GM23338 (cell line): ENCODE results near the gene AAGAB.

Experiments
- CREB1 ChIP-seq: fragments of 250-450 bp; sonication (Bioruptor Pico); IDR thresholded peaks from 2 replicates; pipeline ENCODE4 v1.5.0; 2020; ENCODE audit warnings: low read depth, mild to moderate bottlenecking, moderate library complexity
- EZH2 ChIP-seq: fragments of 200-600 bp; sonication (generic); IDR thresholded peaks from one replicate; pipeline ENCODE4 v1.8.0; 2017; ENCODE audit warnings: antibody characterized with exemption, mild to moderate bottlenecking, low read depth; ENCODE audit not compliant: unreplicated experiment
- EZH2phosphoT487 ChIP-seq: fragments of 200-600 bp; sonication (generic); IDR thresholded peaks from one replicate; pipeline ENCODE4 v1.8.1; 2018; ENCODE audit warnings: antibody characterized with exemption; ENCODE audit not compliant: unreplicated experiment
- JUNB ChIP-seq: IDR thresholded peaks from one replicate; pipeline ENCODE4 v1.6.1; 2016; ENCODE audit warnings: antibody characterized with exemption; ENCODE audit not compliant: unreplicated experiment
- POLR2AphosphoS5 ChIP-seq: IDR thresholded peaks from 2 replicates; pipeline ENCODE4 v1.6.1; 2016; ENCODE audit warnings: antibody characterized with exemption, low read depth
- REST ChIP-seq: IDR thresholded peaks from one replicate; pipeline ENCODE4 v1.6.1; 2018; ENCODE audit warnings: antibody characterized with exemption; ENCODE audit not compliant: unreplicated experiment
- ZNF114 ChIP-seq: fragments of 250-450 bp; sonication (Bioruptor Pico); IDR thresholded peaks from 2 replicates; pipeline ENCODE4 v1.5.0; 2020; ENCODE audit warnings: mild to moderate bottlenecking, moderate library complexity
- ZNF331 ChIP-seq: fragments of 250-450 bp; sonication (Bioruptor Pico); IDR thresholded peaks from 2 replicates; pipeline ENCODE4 v1.5.0; 2020; ENCODE audit warnings: low read depth, mild to moderate bottlenecking, moderate library complexity
- ZNF462 ChIP-seq: fragments of 250-450 bp; sonication (Bioruptor Pico); IDR thresholded peaks from 2 replicates; pipeline ENCODE4 v1.5.0; 2020; ENCODE audit warnings: mild to moderate bottlenecking, moderate library complexity
- TF ChIP-seq, protein P1 (sequence below), 2 experiments: fragments of 200-600 bp in 1 of 2; sonication (generic) in 1 of 2; conservative IDR thresholded peaks; 2 replicates each; pipeline versions ENCODE4 v1.5.1 to v1.6.1; 2016 to 2017; ENCODE audit warnings: antibody characterized with exemption in 2 of 2, low read depth in 2 of 2, mild to moderate bottlenecking in 2 of 2, moderate library complexity in 1 of 2
- TF ChIP-seq, protein P2 (sequence below): IDR thresholded peaks from 2 replicates; pipeline ENCODE4 v1.6.1; 2016; ENCODE audit warnings: antibody characterized with exemption

DNA sequence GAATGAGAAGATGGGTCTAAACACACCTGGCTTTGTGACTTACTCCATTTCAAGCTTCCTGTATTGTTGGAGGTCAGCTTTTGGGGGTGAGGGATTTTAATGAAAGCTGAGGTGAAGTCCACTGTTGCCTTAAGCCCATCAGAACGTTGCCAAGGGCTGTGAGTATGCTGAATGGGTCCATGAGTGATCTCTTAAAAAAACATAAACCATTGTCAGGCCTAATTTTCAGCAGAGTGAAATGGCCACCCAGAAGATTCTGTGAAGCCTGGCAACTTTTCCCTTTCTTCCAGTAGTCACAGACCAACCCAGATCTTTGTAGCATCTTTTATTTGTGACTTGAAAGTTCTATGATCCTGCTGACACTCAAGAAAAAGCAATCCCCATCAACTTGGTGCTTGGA, 102.0 kb downstream of the AAGAB start:
- TF ChIP-seq POLR2AphosphoS5 (no peak), JUNB (no peak), EZH2 (no peak), CREB1 (CRISPR knock-in tag) (no peak), REST (no peak), EZH2phosphoT487 (no peak), ZNF331 (CRISPR knock-in tag) (no peak), ZNF114 (CRISPR knock-in tag) (no peak), ZNF462 (CRISPR knock-in tag) (no peak)
- TF ChIP-seq, protein P1, sequence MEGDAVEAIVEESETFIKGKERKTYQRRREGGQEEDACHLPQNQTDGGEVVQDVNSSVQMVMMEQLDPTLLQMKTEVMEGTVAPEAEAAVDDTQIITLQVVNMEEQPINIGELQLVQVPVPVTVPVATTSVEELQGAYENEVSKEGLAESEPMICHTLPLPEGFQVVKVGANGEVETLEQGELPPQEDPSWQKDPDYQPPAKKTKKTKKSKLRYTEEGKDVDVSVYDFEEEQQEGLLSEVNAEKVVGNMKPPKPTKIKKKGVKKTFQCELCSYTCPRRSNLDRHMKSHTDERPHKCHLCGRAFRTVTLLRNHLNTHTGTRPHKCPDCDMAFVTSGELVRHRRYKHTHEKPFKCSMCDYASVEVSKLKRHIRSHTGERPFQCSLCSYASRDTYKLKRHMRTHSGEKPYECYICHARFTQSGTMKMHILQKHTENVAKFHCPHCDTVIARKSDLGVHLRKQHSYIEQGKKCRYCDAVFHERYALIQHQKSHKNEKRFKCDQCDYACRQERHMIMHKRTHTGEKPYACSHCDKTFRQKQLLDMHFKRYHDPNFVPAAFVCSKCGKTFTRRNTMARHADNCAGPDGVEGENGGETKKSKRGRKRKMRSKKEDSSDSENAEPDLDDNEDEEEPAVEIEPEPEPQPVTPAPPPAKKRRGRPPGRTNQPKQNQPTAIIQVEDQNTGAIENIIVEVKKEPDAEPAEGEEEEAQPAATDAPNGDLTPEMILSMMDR (conservative IDR thresholded peaks at IDR 0.05; ENCODE audit: low read depth in 2 of 2), result no peak
- TF ChIP-seq, protein P2, sequence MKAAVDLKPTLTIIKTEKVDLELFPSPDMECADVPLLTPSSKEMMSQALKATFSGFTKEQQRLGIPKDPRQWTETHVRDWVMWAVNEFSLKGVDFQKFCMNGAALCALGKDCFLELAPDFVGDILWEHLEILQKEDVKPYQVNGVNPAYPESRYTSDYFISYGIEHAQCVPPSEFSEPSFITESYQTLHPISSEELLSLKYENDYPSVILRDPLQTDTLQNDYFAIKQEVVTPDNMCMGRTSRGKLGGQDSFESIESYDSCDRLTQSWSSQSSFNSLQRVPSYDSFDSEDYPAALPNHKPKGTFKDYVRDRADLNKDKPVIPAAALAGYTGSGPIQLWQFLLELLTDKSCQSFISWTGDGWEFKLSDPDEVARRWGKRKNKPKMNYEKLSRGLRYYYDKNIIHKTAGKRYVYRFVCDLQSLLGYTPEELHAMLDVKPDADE, result no peak
